Epithelial cell of proximal tubule (primary cell): ENCODE data around the gene RDH13. TPM values are rescaled to one million over a fixed set of nuclear protein-coding genes. Genes with fewer than 3 reads are reported as not detected.

Experiments used
- DNase-seq: peaks from one replicate; pipeline ENCODE4 v3.0.0-alpha.2; 2011; ENCODE audit warnings: low read depth
- H3K4me3 ChIP-seq: 2 replicates; pipeline ENCODE4 v1.5.1; 2011; ENCODE audit warnings: low read depth, mild to moderate bottlenecking, low read length
- total RNA-seq: library from RNA; depleted of rRNA; stranded (reverse); fragments of >200 nt; gene quantifications from 2 replicates; pipeline ENCODE4 v1.2.3, GENCODE V29; 2015
- TF ChIP-seq, protein P1 (sequence below): conservative IDR thresholded peaks from 2 replicates; pipeline ENCODE4 v1.5.1; 2012; ENCODE audit warnings: low read depth, mild to moderate bottlenecking, low read length

RDH13 gene
- total RNA-seq, 1 donor from 2014 or later: 13.8 TPM

DNA sequence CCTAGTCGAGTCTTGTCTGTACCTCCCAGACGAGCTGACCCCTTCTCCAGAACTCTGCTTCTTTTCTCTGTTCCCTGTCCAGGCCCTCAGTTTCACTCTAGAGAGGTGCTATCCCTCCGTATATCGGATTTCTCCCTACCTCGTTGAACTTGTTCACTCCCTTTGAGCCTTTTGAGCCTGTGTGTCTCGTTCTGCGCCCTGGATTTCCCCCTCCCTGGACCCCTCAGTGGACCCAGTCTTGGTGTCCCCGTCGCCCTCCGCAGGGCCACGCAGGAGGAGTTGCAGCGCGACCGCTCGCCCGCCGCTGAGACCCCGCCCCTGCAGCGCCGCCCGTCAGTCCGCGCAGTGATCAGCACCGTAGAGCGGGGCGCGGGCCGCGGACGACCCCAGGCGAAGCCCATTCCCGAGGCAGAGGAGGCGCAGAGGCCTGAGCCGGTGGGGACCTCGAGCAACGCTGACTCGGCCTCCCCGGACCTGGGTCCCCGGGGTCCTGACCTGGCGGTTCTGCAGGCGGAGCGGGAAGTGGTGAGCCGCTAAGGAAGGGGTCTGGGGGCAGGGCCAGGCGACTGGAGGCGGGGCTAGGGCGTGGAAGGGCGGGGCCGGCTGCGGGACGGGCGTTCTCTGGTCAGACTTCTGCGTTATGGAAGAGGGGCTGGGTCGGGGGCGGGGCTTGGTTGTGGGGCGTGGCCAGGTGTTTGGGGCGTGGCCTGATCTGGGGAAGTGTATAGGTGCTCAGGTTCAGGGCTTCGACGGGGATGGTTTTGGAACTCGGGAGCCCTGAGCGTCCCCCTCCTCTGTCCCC is 18.2 kb upstream of the RDH13 start:
- TF ChIP-seq, protein P1, sequence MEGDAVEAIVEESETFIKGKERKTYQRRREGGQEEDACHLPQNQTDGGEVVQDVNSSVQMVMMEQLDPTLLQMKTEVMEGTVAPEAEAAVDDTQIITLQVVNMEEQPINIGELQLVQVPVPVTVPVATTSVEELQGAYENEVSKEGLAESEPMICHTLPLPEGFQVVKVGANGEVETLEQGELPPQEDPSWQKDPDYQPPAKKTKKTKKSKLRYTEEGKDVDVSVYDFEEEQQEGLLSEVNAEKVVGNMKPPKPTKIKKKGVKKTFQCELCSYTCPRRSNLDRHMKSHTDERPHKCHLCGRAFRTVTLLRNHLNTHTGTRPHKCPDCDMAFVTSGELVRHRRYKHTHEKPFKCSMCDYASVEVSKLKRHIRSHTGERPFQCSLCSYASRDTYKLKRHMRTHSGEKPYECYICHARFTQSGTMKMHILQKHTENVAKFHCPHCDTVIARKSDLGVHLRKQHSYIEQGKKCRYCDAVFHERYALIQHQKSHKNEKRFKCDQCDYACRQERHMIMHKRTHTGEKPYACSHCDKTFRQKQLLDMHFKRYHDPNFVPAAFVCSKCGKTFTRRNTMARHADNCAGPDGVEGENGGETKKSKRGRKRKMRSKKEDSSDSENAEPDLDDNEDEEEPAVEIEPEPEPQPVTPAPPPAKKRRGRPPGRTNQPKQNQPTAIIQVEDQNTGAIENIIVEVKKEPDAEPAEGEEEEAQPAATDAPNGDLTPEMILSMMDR: no peak
- peak overlapping the region; percentile 67 for H3K4me3 ChIP-seq
- DNase-seq: no peak

DNA sequence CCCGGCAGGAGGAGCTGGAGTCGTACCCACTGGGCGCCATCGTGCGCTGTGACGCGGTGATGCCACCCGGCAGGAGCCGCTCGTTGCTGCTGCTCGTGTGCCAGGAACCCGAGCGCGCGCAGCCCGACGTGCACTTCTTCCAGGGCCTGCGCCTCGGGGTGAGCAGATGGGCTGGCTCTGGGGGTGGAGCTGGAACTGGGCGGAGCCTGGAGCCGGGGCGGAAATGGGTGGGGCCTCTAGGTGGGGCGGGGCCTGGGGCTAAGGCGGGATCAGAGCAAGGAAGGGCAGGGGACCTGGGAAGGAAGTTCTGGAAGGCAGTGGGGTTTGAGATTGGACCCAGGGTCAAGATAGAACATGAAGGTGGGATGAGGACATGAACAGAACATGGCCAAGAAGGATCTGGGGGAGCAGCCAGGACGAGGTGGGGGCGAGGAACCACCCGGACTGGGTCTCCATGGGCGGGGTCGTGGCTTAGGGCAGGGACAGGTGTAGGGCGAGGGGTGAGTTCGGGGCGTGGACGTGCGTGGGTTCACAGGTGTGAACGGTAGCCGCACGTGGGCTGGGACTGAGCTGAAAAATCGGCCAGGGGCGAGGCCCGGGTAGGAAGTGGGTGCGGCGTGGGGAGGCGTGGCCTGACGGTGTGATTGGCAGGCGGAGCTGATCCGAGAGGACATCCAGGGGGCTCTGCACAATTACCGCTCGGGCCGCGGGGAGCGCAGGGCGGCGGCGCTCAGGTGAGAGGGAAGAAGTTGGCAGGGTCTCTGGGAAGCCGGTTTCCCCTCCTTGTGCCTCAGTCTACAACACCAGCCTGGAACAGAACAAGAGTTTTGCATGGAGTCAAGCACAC is 17.4 kb upstream of the RDH13 start:
- TF ChIP-seq, protein P1: no peak
- DNase-seq: no peak

DNA sequence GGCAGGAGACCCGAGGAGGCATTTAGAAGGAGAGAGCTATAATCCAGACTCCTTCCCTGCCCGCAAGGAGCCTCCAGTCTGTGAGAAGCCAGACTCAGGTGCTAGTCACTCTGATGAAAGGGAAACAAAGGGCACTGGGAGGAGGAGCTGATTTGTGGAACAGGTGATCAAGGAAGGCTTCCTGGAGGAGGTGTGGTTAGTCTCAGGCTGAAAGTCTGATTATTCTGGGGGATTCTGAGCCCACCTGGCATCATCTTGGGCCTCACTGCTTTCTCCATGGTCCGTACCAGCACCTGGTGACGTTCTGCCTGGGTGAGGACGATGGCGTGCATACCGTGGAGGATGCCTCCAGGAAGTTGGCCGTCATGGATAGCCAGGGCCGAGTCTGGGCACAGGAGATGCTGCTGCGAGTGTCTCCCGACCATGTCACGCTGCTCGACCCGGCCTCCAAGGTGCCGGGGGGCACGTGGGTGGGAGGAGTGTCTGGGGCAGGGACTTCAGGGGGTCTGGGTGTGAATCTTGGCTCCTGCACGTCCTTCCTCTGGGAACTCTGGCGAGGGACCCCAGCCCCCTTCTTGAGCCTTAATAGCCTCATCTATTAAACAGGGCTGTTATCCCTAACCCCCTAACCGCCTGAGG is 16.6 kb upstream of the RDH13 start:
- H3K4me3 ChIP-seq: no peak overlapping the region
- TF ChIP-seq, protein P1: no peak

More for the DNA sequence above, 17.4 kb upstream of the RDH13 start:
- H3K4me3 ChIP-seq: peak overlapping the region; percentile 67

DNA sequence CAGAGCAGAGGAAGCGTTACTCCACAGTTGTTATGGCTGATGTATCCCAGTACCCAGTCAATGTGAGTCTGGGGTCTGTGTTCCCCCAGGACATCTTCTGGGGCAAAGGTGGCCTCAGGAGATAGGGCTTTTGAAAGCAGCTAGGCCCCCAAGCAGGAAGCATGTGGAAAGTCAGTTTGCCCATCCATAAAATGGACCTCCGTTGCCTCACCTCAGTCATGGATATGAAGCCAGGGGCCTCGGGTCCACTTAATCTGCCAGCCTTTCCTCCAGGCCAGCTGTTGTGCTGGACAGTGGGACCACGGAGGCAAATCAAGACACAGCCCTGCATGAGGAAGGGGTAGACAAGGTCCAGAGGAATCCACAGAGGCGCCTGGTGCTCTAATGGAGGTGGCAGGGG is 16.0 kb upstream of the RDH13 start:
- no peak for DNase-seq
- no peak overlapping the region for H3K4me3 ChIP-seq
- TF ChIP-seq, protein P1: no peak

More for the DNA sequence above, 16.6 kb upstream of the RDH13 start:
- no peak for DNase-seq

DNA sequence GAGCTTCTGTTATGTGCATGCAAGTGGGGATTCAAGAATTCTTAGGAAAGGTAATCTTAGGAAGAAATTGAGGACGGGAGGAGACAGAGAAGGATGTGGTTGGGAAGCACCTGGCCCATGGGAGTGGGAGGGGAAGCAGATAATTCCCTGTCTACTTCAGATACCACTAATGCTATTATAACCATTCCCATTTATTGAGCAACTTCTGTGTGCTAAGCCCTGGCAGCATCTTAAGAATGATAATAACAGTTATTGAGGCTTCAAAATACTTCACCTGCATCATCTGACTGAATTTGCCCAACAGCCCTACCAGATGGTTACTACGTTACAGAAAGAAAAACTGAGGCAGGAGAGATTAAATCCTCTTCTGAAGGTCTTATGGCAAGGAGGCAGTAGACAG is 14.2 kb upstream of the RDH13 start:
- H3K4me3 ChIP-seq: no peak overlapping the region
- TF ChIP-seq, protein P1: no peak

DNA sequence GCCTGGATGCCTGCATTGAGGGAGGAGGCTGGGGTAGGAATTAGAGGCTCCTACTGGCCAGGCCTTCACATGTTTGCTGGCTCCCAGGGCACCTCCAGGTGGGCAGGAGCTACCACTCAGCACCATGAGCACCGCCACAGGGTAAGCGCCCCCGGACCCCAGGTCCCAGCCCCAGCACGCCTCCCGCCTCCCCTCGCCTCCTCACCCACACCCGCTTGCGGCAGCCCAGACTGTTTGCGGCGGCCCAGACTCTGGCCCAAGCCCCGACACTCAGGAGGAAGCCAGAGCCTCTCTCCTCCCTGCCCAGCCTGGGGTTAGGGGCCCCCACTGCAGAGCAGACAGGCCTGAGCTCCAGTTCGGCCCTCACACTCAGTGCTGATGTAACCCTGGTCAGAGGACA is 13.4 kb upstream of the RDH13 start:
- TF ChIP-seq, protein P1: no peak
- no peak overlapping the region for H3K4me3 ChIP-seq
- no peak for DNase-seq

More for the DNA sequence above, 14.2 kb upstream of the RDH13 start:
- no peak for DNase-seq
